ENCODE results near the gene TNFRSF25.
"Not testable (repeated sequence)": the region's sequence is repeated elsewhere in the genome, so short reads cannot be mapped to it uniquely, and the experiment has no call there.

The TNFRSF25 gene

DNA sequence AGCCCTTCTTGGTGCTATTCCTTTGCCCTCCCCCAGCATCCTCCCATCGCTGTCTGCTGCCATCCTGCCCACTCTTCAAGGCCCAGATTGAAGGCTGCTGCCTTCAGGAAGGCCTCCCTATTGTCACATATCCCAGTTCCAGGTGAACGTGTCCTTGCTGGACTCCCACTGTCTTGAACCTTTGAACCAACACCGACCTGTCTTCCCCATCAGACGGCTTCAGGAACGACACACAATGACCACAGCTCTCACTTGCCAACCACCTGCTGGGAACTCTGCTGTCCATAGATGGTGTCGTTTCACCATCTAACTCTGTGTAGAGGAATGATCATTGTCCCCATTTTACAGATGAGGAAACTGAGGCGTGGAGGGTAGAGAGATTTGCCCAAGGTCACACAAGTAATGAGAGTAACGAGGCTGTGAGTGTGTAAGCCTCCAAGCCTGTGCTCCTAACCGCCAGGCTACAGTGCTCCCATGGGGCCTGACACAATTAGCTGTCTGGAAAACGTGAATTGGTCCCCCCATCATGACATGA, 35.4 kb upstream of the TNFRSF25 start:
- DNase-seq (ENCODE audit: low read depth in 2 of 2): no peak

GRCh38 chr1:6500544-6501278, 34.7 kb upstream of the TNFRSF25 start:
- DNase-seq (ENCODE audit: low read depth in 2 of 2): no peak

DNA sequence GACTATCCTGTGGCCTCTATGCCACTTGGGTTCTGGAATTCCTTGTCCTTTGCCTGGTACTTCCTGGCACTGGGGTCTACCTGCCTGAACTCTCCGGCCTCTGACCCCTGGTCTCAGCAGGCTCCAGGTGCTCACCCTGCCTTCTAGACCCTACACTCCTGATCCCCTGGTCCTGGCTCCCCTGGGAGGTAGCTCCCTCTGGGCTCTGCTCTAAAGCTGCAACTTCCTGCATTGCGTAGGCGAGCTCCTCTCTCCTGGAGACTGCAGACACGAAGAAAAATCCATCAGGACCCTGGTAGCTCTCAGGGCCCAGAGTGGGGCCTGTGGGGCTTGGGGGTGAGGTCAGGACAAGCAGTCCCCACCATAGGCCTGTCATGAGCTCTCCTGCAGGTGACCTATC, 33.3 kb upstream of the TNFRSF25 start:
- no peak for DNase-seq (ENCODE audit: low read depth in 2 of 2)

DNA sequence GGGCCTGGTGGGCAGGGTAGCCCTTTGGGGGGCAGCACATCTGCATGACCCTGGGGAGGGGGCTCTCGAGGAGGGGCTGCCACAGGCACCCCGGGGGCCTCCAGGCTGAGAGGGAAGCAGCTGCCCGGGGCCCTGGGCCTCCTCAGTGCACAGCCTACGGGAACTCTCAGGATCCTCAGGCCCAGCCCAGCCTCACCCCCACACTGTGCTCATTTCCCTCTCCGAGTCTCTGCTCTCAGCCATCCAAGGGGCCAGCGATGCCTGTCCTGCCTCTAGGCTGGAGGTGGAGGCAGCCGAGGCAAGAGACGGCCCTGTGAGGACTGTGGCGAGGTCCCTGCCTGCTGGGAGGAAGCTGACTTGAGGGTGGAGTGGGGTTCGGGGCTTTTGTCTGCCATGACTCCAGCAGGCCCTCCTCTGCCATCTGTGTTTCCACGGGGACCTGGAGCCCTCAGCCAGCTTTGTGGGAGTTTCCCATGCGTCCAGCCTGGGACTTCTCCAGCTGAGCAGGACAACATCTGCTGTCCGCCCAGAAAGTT, 32.7 kb upstream of the TNFRSF25 start:
- DNase-seq (ENCODE audit: low read depth in 2 of 2): no peak

DNA sequence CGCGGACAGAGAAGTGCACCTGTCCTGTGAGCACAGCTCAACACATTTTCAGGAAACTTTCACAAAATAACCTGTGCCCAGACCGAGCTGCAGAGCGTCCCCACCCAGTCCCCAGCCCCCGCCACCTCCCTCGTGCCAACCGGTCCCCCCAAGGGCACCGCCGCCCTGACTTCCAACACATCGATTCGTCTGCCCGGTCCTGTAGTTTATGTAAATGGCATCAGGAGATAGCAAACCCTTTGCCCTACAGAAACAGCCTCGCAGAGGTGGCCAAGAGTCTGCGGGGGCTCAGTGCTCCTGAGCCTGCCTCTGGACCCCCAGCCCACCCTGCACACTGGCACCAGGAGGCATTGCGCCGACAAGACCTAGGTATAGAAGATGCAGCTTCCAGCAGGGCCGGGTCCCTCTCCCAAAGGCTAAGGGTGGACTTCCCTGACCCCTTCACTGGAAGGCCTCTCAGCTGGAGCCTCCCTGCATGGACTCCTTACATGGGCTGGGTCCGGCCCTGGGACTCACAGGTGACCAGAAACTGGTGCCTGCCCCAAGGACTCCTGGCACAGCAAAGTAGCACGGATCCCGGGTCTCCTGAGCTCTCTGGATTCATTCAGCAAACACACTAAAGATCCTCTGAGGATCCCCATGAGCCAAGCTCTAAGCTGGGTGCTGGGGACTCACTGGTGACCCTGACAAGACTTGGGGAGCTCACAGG, 32.0 kb upstream of the TNFRSF25 start:
- no peak for DNase-seq (ENCODE audit: low read depth in 2 of 2)

DNA sequence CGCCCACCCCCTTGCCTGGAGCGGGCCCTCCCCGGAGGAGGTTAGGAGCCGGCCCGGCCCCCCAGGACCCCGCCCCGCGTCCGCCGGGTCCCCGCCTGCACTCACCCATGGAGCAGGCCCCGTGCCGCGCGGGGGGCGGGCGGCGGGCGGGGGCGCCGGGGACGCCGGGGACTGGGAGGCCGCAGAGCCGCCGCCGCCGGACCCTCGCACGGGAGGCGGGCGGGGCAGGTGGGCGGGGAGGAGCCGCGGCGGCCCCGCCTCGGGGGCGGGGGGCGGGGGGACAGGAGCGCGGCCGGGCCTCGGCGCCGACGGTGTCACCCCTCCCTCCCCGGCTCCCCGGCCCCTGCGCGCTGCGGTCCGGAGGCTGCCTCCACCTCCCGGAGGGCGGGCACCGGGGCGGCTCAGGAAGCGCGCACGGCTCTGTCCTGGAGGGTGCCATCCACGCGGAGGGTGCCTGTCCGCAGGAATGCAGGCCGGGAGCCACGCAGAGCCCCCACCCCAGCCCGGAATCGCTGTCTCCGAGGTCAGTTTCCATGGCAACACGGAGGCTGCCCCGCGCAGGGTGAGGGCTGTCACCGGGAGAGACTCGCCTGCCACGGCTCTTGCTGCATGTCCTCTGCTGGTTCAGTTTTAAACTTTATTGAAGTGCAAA, 31.4 kb upstream of the TNFRSF25 start:
- DNase-seq (ENCODE audit: low read depth in 2 of 2): peak in 1 of 2 donors; percentile 41

DNA sequence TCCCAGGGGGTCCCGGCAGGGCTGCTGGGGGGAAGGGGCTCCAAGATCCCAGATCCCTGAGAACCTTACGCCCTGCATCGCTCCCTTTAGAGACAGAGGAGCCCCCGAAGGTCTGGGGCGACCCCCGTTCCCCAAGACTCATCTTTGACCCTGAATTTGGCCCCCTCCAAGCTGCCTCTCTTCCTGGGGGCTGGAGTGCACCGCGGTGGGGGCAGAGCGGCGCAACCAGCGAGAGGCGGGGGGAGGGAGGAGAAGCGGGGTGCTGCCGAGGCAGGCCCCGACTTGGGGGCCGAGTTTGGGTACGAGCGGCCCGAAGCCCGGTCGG, 30.9 kb upstream of the TNFRSF25 start:
- DNase-seq (ENCODE audit: low read depth in 2 of 2): no peak

DNA sequence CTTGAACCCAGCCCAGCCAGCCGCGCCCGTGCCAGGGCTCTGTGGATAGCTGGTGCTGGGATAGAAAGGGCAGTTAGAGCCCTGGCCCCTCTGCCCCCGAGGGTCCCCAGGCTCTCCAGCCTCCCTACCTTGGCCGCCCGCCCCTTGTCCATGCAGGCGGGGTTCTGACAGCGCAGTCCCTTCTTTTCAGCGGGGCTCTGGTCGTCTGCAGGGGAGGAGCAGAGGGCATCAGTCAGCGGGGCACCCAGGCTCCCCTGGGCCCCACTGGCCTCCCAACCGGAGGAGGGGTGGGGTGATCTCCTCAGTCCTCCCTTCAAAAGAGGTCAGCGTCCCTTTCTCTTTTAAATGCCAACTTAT, 30.4 kb upstream of the TNFRSF25 start:
- no peak for DNase-seq (ENCODE audit: low read depth in 2 of 2)

DNA sequence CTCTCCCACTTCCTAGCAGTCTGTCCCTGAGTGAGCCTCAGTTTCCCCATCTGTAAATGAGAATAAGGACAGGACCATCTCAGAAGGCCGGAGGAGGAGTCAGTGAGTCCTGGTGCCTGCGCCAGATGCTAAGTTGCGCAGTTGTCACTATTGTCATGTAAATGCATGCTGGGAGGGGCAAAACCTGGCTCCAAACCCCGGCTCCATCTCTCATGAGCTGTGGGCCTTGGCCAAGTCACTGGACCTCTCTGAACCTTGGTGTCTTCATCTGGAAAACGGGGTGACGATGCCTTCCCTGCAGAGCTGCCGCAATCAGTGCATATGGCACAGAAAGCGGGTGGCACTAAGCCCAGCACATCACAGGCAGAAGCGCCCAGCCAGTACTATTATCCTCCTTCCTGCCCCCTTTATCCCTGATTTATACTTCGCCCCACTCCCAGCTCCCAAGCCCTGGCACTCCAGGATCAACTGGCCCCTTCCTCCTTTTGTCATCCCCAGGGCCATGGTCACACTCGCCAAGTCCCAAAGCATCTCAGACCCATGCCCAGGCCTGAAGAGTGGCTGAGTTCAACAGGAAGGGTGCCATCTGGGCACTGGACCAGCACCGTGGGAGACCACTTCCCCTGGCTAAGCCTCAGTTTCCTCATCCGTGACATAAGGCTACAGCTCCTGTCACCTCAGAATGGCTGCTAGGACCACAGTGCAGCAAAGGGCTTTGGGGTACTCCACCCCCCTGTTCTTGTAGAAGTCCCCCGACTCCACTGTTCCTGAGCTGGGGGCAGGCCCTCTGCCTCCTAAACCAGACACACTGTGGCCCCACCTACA, 29.8 kb upstream of the TNFRSF25 start:
- no peak for DNase-seq (ENCODE audit: low read depth in 2 of 2)

DNA sequence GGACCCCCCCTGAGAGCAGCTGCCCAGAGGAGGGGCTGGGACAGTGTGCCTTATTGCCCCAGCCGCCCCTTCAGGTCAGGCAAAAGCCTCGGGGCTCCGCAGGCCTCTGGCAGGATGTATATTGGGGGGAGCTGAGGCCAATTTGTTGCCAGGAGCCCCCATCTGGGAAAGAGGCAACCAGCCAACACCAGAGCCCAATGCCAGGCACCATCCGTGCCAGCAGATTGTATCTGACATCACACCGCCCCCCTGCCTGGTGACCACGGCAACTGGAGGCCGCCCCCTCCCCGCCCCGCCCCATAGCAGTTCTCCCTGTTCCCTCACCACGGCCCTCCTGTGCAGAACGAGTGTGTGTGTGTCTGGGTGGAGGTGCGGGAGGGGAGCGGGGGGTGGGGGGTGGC, 29.1 kb upstream of the TNFRSF25 start:
- no peak for DNase-seq (ENCODE audit: low read depth in 2 of 2)

GRCh38 chr1:6494627-6495026, 28.7 kb upstream of the TNFRSF25 start:
- DNase-seq (ENCODE audit: low read depth in 2 of 2): no peak

GRCh38 chr1:6493834-6494223, 27.9 kb upstream of the TNFRSF25 start:
- not testable (repeated sequence) for DNase-seq (ENCODE audit: low read depth in 2 of 2)

DNA sequence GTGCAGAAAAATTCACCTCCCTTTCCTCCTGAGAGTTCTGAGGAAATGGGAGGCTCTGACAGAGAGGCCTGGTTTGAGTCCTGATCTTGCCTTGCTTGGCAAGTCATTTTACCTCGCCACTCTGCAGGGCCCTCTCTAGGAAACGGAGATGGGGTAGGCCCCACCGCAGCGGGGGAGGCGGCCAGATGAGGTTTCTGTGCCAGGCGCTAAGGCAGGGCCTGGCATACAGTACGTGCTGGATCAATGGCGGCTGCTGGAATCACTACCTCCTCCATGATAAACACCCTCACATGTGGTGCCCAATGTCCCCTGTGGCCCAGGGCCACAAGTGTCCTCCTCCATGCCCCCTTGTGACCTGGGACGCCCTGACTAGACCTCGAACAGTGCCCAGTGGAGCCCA, 26.0 kb upstream of the TNFRSF25 start:
- DNase-seq (ENCODE audit: low read depth in 2 of 2): no peak

DNA sequence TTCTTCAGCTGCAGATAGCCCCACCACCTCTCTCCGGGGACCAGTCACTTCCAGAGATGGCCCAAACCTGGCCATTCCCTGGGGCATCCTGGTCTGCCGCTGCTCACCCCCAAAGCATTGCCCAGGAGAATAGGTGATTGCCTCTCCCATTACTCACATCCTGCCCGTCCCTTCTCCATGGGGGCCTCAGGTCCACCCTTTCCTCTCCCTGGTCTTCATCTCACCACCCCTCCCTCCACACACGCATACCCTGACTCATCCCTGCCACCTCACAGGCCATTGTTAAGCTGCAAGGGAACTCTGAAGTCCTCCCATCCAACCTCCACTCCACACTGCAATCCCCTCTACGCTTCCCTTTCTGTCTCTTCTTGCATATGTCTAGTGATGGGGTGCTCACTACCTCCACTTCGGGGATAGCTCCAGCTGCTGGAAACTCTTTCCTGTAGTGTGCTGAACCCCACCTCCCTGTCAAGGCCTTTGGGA, 25.5 kb upstream of the TNFRSF25 start, which contains the start of gene PLEKHG5:
PLEKHG5 (minus strand) TSS at position 188 of the 483 bp plus-strand sequence. CDS start 14,096 bp downstream, outside the sequence.
- no peak for DNase-seq (ENCODE audit: low read depth in 2 of 2)

DNA sequence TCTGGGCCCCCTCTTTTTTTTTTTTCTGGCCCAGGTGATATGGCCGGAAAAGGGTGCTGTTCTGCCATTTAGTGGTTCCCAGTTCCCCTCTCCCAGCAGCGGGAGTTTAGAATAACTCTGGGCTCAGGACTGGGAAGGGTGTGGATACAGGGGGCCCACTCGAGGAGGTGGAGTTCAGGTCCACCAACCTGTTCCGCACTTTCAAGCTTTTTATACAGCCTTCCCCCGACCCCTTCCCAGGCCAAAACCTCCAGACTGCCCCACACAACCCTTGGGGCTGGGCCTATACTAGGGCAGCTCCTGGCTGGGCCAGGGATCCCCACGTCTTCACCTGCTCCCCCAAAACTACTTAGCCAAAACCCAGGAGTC, 25.1 kb upstream of the TNFRSF25 start:
- DNase-seq (ENCODE audit: low read depth in 2 of 2): no peak

GRCh38 chr1:6490181-6491080, 24.5 kb upstream of the TNFRSF25 start:
- peak; percentile 59 to 65 for DNase-seq (ENCODE audit: low read depth in 2 of 2)

DNA sequence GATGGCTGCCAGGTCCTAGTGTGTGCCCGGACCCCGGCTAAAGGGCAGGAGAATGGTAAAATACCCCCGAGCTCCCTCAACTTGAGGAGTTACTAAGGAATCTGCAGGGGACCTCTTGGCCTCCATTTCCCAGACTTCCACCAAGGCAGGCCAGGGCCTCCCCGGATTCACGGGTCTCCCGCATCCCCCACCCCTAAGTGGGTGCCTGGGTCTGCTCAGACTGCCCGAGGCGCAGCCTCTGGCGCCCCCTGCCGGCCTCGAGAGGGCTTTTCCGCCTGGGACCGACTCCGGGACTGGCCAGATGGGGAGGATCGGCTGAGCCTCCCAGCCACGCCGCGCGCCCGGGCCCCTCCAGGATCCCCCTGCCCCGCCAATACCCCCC, 23.8 kb upstream of the TNFRSF25 start:
- peak; percentile 71 to 72 for DNase-seq (ENCODE audit: low read depth in 2 of 2)

DNA sequence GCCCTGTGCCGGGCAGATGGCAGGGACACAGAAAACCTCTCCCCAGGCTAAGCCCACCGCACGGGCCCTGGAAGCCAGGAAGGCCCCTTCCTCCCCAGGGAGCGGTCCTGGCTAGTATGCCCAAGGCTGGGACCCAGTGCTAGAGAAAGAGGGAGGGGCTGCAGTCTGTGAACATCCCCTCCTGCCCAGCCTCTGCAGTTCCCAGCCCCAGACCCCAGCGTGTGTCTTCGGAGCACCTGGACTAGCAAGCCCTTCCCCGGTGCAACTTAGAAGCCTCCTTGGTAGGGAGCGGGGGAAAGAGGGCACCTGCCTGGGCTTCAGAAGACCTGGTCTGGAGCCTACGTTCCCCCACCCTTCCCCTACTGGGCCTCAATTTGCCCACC, 23.4 kb upstream of the TNFRSF25 start:
- DNase-seq (ENCODE audit: low read depth in 2 of 2): no peak

DNA sequence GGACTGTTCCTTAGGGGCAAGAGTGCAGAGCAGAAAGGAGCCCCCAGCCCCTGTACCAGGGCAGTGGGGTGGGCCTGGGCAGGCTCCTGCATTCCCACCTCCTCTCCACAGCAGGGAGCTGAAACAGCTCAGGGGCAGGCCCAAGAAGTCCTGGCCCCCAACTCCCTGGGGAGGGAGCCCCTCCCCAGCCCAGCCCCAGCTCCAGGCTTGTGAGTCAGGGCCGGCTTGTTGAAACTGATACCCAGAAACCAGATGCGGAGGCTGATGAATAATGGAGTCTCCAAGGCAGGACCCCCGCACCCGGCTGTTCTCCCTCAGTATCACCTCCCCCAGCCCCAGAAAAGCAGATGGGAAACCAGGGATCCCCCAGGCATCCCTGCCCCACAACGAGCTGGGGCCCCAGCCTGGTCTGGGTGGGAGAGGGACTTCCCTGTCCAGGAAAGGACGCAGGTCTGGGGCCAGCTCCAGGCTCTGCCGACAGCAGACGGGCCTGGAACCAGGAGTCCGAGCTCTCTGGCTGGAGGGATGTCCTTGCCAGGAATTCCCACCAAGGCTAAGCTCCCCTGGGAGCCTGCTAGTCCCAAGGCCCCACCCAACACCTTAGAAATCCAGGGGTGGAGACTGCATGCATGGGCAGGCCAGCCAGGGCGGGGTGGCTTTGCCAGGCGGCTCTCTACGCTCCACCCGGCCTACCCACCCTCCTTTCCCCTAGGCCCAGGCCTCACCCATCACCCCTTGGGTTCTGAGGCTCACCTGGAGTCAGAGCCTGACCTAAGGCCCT, 22.8 kb upstream of the TNFRSF25 start:
- no peak for DNase-seq (ENCODE audit: low read depth in 2 of 2)
